ENCODE results near the gene MXD4.
"Not testable (repeated sequence)": the region's sequence is repeated elsewhere in the genome, so short reads cannot be mapped to it uniquely, and the experiment has no call there.

The MXD4 gene

GRCh38 chr4:2212831-2213230 is 49.1 kb downstream of the MXD4 start:
- no peak for TF ChIP-seq CTCF (conservative IDR thresholded peaks at IDR 0.05; ENCODE audit: low read depth, low read length)
- no peak for DNase-seq (ENCODE audit: low read depth)
- no peak overlapping the region for H3K4me3 ChIP-seq (ENCODE audit: low read depth, low read length)

- H3K4me3 ChIP-seq (ENCODE audit: low read depth, low read length); DNase-seq (ENCODE audit: low read depth): not testable (repeated sequence)
Observed at GRCh38 chr4:2202789-2203188, 59.1 kb downstream of the MXD4 start.
